DOHH2 (cell line): ENCODE results near the gene ORAI2.

Source experiments
- EZH2phosphoT487 ChIP-seq: fragments of 200-600 bp; sonication (generic); IDR thresholded peaks from 2 replicates; pipeline ENCODE4 v1.6.1; 2017; ENCODE audit warnings: borderline replicate concordance, mild to moderate bottlenecking, antibody characterized with exemption, low read length, moderate library complexity, mixed read lengths
- TF ChIP-seq, protein P1 (sequence below): fragments of 200-600 bp; sonication (generic); IDR thresholded peaks from one replicate; pipeline ENCODE4 v1.5.1; 2014; ENCODE audit warnings: antibody characterized with exemption, mild to moderate bottlenecking, low read depth, low read length; ENCODE audit not compliant: poor library complexity, severe bottlenecking

DNA sequence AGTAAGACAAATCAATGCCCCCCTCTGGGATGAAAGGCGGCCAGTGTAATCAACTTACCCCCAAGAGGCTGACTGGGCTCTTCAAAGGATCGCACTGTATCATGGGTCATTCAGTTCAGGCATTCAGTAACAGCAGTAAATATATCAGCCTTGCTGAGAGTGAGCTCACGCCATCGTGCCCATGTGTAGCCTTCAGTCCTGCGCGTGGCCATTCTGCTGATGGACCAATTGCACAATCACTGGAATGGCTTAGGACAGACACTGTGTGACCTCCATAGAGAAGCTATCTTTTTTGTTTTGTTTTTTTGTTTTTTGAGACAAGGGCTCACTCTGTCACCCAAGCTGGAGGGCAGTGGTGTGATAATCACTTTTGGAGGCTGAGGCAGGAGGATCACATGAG, 46.3 kb upstream of the ORAI2 start:
- TF ChIP-seq, protein P1, sequence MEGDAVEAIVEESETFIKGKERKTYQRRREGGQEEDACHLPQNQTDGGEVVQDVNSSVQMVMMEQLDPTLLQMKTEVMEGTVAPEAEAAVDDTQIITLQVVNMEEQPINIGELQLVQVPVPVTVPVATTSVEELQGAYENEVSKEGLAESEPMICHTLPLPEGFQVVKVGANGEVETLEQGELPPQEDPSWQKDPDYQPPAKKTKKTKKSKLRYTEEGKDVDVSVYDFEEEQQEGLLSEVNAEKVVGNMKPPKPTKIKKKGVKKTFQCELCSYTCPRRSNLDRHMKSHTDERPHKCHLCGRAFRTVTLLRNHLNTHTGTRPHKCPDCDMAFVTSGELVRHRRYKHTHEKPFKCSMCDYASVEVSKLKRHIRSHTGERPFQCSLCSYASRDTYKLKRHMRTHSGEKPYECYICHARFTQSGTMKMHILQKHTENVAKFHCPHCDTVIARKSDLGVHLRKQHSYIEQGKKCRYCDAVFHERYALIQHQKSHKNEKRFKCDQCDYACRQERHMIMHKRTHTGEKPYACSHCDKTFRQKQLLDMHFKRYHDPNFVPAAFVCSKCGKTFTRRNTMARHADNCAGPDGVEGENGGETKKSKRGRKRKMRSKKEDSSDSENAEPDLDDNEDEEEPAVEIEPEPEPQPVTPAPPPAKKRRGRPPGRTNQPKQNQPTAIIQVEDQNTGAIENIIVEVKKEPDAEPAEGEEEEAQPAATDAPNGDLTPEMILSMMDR, result no peak
- TF ChIP-seq EZH2phosphoT487, result no peak
